Sigmoid colon (tissue), 3 donors: ENCODE measurements around the gene ATP6V1E1.

ENCODE experiments used
- POLR2A ChIP-seq, 2 donors: fragments of 450-650 bp; IDR thresholded peaks; one replicate each; pipeline ENCODE4 v1.6.1; 2016; ENCODE audit warnings: antibody characterized with exemption in 2 of 2, mild to moderate bottlenecking in 2 of 2, moderate library complexity in 2 of 2
- TF ChIP-seq, protein P1 (sequence below), 4 experiments: fragments of 450-650 bp in 3 of 4; fragments of 200-600 bp in 1 of 4; IDR thresholded peaks; one replicate each; pipeline ENCODE4 v1.5.1; 2016 to 2019; ENCODE audit warnings: antibody characterized with exemption in 4 of 4, mild to moderate bottlenecking in 3 of 4, moderate library complexity in 2 of 4

DNA sequence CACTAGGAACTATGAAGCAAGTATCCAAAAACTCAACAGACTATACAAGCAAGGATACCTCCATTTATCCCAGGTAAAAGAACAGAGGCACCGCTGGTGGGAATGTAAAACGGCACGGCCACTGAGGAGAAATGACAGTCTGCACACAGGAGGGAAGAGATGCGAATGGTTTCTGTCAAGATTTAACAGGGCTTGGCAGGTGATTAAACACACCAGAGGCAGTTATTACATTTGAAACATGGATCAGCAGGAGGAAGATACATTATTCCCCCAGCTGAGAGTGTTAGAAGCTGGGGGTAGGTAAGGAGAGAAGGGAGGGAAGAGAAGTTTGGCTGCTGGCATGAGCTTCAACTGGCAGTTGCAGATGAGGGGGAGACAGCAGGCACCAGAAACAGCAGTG is 30.2 kb downstream of the ATP6V1E1 start:
- TF ChIP-seq, protein P1, sequence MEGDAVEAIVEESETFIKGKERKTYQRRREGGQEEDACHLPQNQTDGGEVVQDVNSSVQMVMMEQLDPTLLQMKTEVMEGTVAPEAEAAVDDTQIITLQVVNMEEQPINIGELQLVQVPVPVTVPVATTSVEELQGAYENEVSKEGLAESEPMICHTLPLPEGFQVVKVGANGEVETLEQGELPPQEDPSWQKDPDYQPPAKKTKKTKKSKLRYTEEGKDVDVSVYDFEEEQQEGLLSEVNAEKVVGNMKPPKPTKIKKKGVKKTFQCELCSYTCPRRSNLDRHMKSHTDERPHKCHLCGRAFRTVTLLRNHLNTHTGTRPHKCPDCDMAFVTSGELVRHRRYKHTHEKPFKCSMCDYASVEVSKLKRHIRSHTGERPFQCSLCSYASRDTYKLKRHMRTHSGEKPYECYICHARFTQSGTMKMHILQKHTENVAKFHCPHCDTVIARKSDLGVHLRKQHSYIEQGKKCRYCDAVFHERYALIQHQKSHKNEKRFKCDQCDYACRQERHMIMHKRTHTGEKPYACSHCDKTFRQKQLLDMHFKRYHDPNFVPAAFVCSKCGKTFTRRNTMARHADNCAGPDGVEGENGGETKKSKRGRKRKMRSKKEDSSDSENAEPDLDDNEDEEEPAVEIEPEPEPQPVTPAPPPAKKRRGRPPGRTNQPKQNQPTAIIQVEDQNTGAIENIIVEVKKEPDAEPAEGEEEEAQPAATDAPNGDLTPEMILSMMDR (IDR thresholded peaks at IDR 0.05): no peak
- TF ChIP-seq POLR2A (IDR thresholded peaks at IDR 0.05): no peak
